OCI-LY7 (cell line): ENCODE results near the gene ATAD5.

Experiments used
- CTCF ChIP-seq: fragments of 200-600 bp; sonication (generic); conservative IDR thresholded peaks from 2 replicates; pipeline ENCODE4 v1.5.1; 2014; ENCODE audit warnings: mild to moderate bottlenecking, antibody characterized with exemption, low read length, moderate library complexity, mixed read lengths
- EZH2phosphoT487 ChIP-seq: fragments of 200-600 bp; sonication (generic); IDR thresholded peaks from 2 replicates; pipeline ENCODE4 v1.6.1; 2018; ENCODE audit warnings: low read depth, borderline replicate concordance, mild to moderate bottlenecking, mixed run types, antibody characterized with exemption, low read length, moderate library complexity, mixed read lengths

GRCh38 chr17:30922235-30923030, 90.7 kb downstream of the ATAD5 start:
- TF ChIP-seq CTCF = no peak
- TF ChIP-seq EZH2phosphoT487 = no peak; the same call in 1 of the 2 replicates
